ENCODE data around the gene GSTA4. TPM values are rescaled to one million over a fixed set of nuclear protein-coding genes. Genes with fewer than 3 reads are reported as not detected.

GSTA4 gene
- total and polyA plus RNA-seq, 2 experiments from 2014 or later: 26.5 to 37.9 TPM

DNA sequence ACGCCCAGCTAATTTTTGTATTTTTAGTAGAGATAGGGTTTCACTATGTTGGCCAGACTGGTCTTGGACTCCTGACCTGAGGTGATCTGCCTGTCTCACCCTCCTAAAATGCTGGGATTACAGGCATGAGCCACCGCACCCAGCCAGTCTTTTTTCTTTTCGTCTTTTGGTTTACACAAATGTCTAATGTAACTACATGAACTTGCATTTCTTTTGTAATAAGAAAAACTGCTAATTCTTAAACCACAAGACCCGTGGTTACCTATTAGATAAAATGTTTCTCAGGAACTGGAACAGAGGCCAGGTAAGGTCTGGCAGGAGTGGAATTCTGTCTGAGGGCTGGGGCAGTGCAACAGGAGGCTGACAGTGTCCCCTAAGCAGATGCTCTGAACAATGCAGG, 52.9 kb downstream of the GSTA4 start:
- H3K9me2 ChIP-seq (ENCODE audit: insufficient read depth): no peaks in the 10 kb centered on the region
- H3K4me2 ChIP-seq (ENCODE audit: unreplicated experiment): no peak overlapping the region
- H3K27ac ChIP-seq: no peak overlapping the region
- H2AFZ ChIP-seq: no peak overlapping the region
- H3K4me1 ChIP-seq (ENCODE audit: insufficient read depth): peaks cover 13% of the 10 kb centered on the region
- TF ChIP-seq EZH2phosphoT487 (IDR thresholded peaks at IDR 0.05; ENCODE audit: insufficient read depth, low read depth) (no peak), EZH2 (IDR thresholded peaks at IDR 0.05; ENCODE audit: insufficient read depth, poor library complexity, severe bottlenecking) (no peak)
- DNase-seq: no peak
- H3K9ac ChIP-seq: no peak overlapping the region
- 74 to 79% methylated on average over 4 of the region's 4 CpGs for whole genome bisulfite sequencing, 2 experiments (ENCODE audit: low coverage in 1 of 2, low lambda C conversion rate in 2 of 2, missing lambda C conversion rate in 2 of 2)
- H3K9me3 ChIP-seq (ENCODE audit: low read depth): no peaks in the 10 kb centered on the region
- no peaks in the 10 kb centered on the region; the same call in 1 of the 2 replicates for H3F3A ChIP-seq (ENCODE audit: insufficient read depth)
- in situ Hi-C loops (cut with MboI): no loop called here
- H3K79me2 ChIP-seq (ENCODE audit: insufficient read depth): no peaks in the 10 kb centered on the region
- H4K20me1 ChIP-seq (ENCODE audit: insufficient read depth): no peaks in the 10 kb centered on the region
- no peaks in the 10 kb centered on the region for H3K36me3 ChIP-seq (ENCODE audit: low read depth)
- H3K27me3 ChIP-seq (replicated peaks; ENCODE audit: insufficient read depth): peaks cover 7% of the 10 kb centered on the region; the same call in 1 of the 2 replicates
- no peak overlapping the region for H3K4me3 ChIP-seq

DNA sequence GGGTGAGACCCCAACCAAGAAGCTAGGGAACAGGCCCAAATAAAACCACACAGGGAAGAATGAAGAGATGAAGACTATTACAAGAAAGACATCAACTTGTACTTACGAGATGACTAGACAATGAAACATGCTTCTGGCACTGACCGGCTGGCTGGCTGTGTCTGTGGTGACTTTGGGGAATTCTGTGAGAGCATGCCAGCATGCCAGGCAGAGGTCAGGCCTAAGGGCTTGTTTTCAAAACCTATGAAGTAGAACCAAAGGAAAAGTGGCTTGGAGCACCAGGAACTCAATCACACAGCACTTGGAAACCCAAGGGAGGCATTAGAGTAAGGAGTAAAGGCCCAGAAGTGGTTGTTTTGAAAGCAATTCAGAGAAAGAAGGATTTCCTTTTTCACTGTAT, 57.2 kb downstream of the GSTA4 start:
- H3K9me2 ChIP-seq (ENCODE audit: insufficient read depth): no peaks in the 10 kb centered on the region
- no peaks in the 10 kb centered on the region for H3K79me2 ChIP-seq (ENCODE audit: insufficient read depth)
- peaks cover 15% of the 10 kb centered on the region for H3K4me1 ChIP-seq (ENCODE audit: insufficient read depth)
- no peaks in the 10 kb centered on the region; the same call in 1 of the 2 replicates for H3F3A ChIP-seq (ENCODE audit: insufficient read depth)
- DNase-seq: peak; percentile 74
- no peaks in the 10 kb centered on the region for H4K20me1 ChIP-seq (ENCODE audit: insufficient read depth)
- H2AFZ ChIP-seq: no peak overlapping the region
- H3K4me3 ChIP-seq: no peak overlapping the region
- no peaks in the 10 kb centered on the region for H3K36me3 ChIP-seq (ENCODE audit: low read depth)
- no peak for TF ChIP-seq EZH2 (IDR thresholded peaks at IDR 0.05; ENCODE audit: insufficient read depth, poor library complexity, severe bottlenecking)
- no peak for TF ChIP-seq EZH2phosphoT487 (IDR thresholded peaks at IDR 0.05; ENCODE audit: insufficient read depth, low read depth)
- H3K27me3 ChIP-seq (replicated peaks; ENCODE audit: insufficient read depth): no peaks in the 10 kb centered on the region
- WGBS, 2 experiments (ENCODE audit: low coverage in 1 of 2, low lambda C conversion rate in 2 of 2, missing lambda C conversion rate in 2 of 2): 21 to 33% methylated on average over 2 of the region's 2 CpGs
- in situ Hi-C loops (cut with MboI): no loop called here
- no peak overlapping the region for H3K4me2 ChIP-seq (ENCODE audit: unreplicated experiment)
- no peaks in the 10 kb centered on the region for H3K9me3 ChIP-seq (ENCODE audit: low read depth)
- H3K9ac ChIP-seq: no peak overlapping the region
- no peak overlapping the region for H3K27ac ChIP-seq

DNA sequence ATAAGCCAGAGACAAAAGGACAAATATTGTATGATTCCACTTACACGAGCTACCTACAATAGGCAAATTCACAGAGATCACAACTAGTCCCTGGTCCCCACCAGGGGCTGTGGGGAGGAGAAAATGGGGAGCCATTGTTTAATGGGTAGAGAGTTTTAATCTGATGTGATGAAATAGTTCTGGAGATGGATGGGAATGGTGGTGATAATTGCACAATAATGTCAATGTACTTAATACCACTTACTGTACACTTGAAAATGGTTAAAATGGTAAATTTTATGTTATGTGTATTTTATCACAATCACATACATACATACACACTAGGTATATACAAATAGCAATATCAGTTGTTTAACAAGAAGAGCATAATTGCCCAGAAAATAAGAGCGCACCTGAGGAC, 61.3 kb downstream of the GSTA4 start:
- Histone ChIP-seq H3K36me3 (ENCODE audit: low read depth) (no peaks in the 10 kb centered on the region), H3K4me2 (ENCODE audit: unreplicated experiment) (no peak overlapping the region), H3K4me1 (ENCODE audit: insufficient read depth) (peaks cover 31% of the 10 kb centered on the region), H3K9ac (no peak overlapping the region), H3K27ac (no peak overlapping the region), H3K9me2 (ENCODE audit: insufficient read depth) (no peaks in the 10 kb centered on the region), H3K79me2 (ENCODE audit: insufficient read depth) (no peaks in the 10 kb centered on the region), H3K4me3 (no peak overlapping the region), H2AFZ (no peak overlapping the region), H3F3A (ENCODE audit: insufficient read depth) (peaks cover 21% of the 10 kb centered on the region), H3K27me3 (replicated peaks; ENCODE audit: insufficient read depth) (no peaks in the 10 kb centered on the region), H4K20me1 (ENCODE audit: insufficient read depth) (no peaks in the 10 kb centered on the region), H3K9me3 (ENCODE audit: low read depth) (no peaks in the 10 kb centered on the region)
- TF ChIP-seq EZH2phosphoT487 (IDR thresholded peaks at IDR 0.05; ENCODE audit: insufficient read depth, low read depth): no peak
- no peak for TF ChIP-seq EZH2 (IDR thresholded peaks at IDR 0.05; ENCODE audit: insufficient read depth, poor library complexity, severe bottlenecking)
- in situ Hi-C loops (cut with MboI): no loop called here
- DNase-seq: no peak
- WGBS, 2 experiments (ENCODE audit: low coverage in 1 of 2, low lambda C conversion rate in 2 of 2, missing lambda C conversion rate in 2 of 2): 93 to 98% methylated on average over 2 of the region's 2 CpGs

DNA sequence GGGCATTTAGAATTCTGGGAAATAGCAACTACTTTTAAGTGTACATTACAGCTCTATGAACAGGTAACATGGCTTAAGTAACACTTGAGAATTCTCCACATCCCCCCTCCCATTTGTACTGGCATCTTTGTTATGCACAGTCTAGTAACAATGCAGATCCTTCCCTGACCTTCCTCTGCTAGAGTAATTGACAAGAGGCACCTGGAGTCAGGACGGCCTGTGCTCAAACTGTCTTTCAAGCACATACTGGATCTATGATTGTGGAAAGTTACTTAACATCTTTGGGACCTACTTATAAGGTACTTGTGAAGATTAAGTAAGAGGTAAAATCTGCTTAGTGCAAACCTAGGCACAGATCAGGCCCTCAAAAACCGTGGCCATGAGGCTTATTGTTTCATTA, 63.7 kb downstream of the GSTA4 start:
- H3K27ac ChIP-seq: no peak overlapping the region
- H3K79me2 ChIP-seq (ENCODE audit: insufficient read depth): no peaks in the 10 kb centered on the region
- H3K4me3 ChIP-seq: no peak overlapping the region
- H3K4me2 ChIP-seq (ENCODE audit: unreplicated experiment): no peak overlapping the region
- WGBS, 2 experiments (ENCODE audit: low coverage in 1 of 2, low lambda C conversion rate in 2 of 2, missing lambda C conversion rate in 2 of 2): 71% methylated on average over 2 of the region's 2 CpGs
- no peaks in the 10 kb centered on the region for H4K20me1 ChIP-seq (ENCODE audit: insufficient read depth)
- peaks cover 24% of the 10 kb centered on the region for H3F3A ChIP-seq (ENCODE audit: insufficient read depth)
- no peaks in the 10 kb centered on the region for H3K27me3 ChIP-seq (replicated peaks; ENCODE audit: insufficient read depth)
- in situ Hi-C loops (cut with MboI): no loop called here
- H3K36me3 ChIP-seq (ENCODE audit: low read depth): no peaks in the 10 kb centered on the region
- H3K9me2 ChIP-seq (ENCODE audit: insufficient read depth): no peaks in the 10 kb centered on the region
- H3K4me1 ChIP-seq (ENCODE audit: insufficient read depth): peaks cover 17% of the 10 kb centered on the region
- no peaks in the 10 kb centered on the region for H3K9me3 ChIP-seq (ENCODE audit: low read depth)
- TF ChIP-seq EZH2phosphoT487 (IDR thresholded peaks at IDR 0.05; ENCODE audit: insufficient read depth, low read depth) (no peak), EZH2 (IDR thresholded peaks at IDR 0.05; ENCODE audit: insufficient read depth, poor library complexity, severe bottlenecking) (no peak)
- no peak overlapping the region for H2AFZ ChIP-seq
- DNase-seq: no peak
- no peak overlapping the region for H3K9ac ChIP-seq

Data from GM23248 (cell line).